ENCODE measurements around the gene RPL14.
"Not testable (repeated sequence)": the region's sequence is repeated elsewhere in the genome, so short reads cannot be mapped to it uniquely, and the experiment has no call there.

Gene RPL14

GRCh38 chr3:40461161-40461560 lies 4.0 kb downstream of the RPL14 start:
- no peaks in the 10 kb centered on the region for H3K9me2 ChIP-seq (replicated peaks; ENCODE audit: insufficient read depth, low read length)
- H3K9ac ChIP-seq (ENCODE audit: low read length), result no peak overlapping the region
- peaks cover 37% of the 10 kb centered on the region for H3K79me2 ChIP-seq (ENCODE audit: insufficient read depth, low read length)
- H4K20me1 ChIP-seq (ENCODE audit: low read depth, low read length), result peaks cover 31% of the 10 kb centered on the region
- no peak overlapping the region for H3K4me2 ChIP-seq (ENCODE audit: low read depth, low read length, poor library complexity, severe bottlenecking)
- H3K4me3 ChIP-seq (ENCODE audit: insufficient read depth, low read length, poor library complexity, severe bottlenecking), result no peak overlapping the region
- H3K36me3 ChIP-seq (ENCODE audit: low read length), result peaks cover 49% of the 10 kb centered on the region
- no peak overlapping the region for H2AFZ ChIP-seq (ENCODE audit: low read depth, low read length, severe bottlenecking)
- no peak overlapping the region for H3K27ac ChIP-seq (ENCODE audit: low read depth, low read length)
- H3K9me3 ChIP-seq (ENCODE audit: insufficient read depth, low read length), result no peaks in the 10 kb centered on the region
- TF ChIP-seq EZH2phosphoT487 (conservative IDR thresholded peaks at IDR 0.05; ENCODE audit: low read length), result no peak
- TF ChIP-seq CTCF (IDR thresholded peaks at IDR 0.05; ENCODE audit: insufficient read depth, low read length, poor library complexity, severe bottlenecking), result no peak
- no peaks in the 10 kb centered on the region for H3K27me3 ChIP-seq (ENCODE audit: low read length)
- peaks cover 34% of the 10 kb centered on the region for H3F3A ChIP-seq (ENCODE audit: insufficient read depth)

- not testable (repeated sequence) for H3K4me2 ChIP-seq (ENCODE audit: low read depth, low read length, poor library complexity, severe bottlenecking); H3K4me3 ChIP-seq (ENCODE audit: insufficient read depth, low read length, poor library complexity, severe bottlenecking); H3K9me2 ChIP-seq (replicated peaks; ENCODE audit: insufficient read depth, low read length); H3K9me3 ChIP-seq (ENCODE audit: insufficient read depth, low read length); H3K9ac ChIP-seq (ENCODE audit: low read length); H2AFZ ChIP-seq (ENCODE audit: low read depth, low read length, severe bottlenecking); H3K27ac ChIP-seq (ENCODE audit: low read depth, low read length); H3K27me3 ChIP-seq (ENCODE audit: low read length)
- Histone ChIP-seq H3F3A (ENCODE audit: insufficient read depth) (peaks cover 49% of the 10 kb centered on the region), H3K79me2 (ENCODE audit: insufficient read depth, low read length) (peaks cover 29% of the 10 kb centered on the region), H4K20me1 (ENCODE audit: low read depth, low read length) (peaks cover 31% of the 10 kb centered on the region), H3K36me3 (ENCODE audit: low read length) (peaks cover 59% of the 10 kb centered on the region)
Observed at GRCh38 chr3:40462838-40463237, 5.7 kb downstream of the RPL14 start.

GRCh38 chr3:40463579-40463978 lies 6.4 kb downstream of the RPL14 start:
- Histone ChIP-seq H3K9ac (ENCODE audit: low read length) (no peak overlapping the region), H4K20me1 (ENCODE audit: low read depth, low read length) (peaks cover 23% of the 10 kb centered on the region), H3K9me2 (replicated peaks; ENCODE audit: insufficient read depth, low read length) (no peaks in the 10 kb centered on the region), H3K79me2 (ENCODE audit: insufficient read depth, low read length) (peaks cover 22% of the 10 kb centered on the region), H3K36me3 (ENCODE audit: low read length) (peaks cover 55% of the 10 kb centered on the region), H3K27ac (ENCODE audit: low read depth, low read length) (no peak overlapping the region), H3K4me2 (ENCODE audit: low read depth, low read length, poor library complexity, severe bottlenecking) (no peak overlapping the region), H3F3A (ENCODE audit: insufficient read depth) (peaks cover 49% of the 10 kb centered on the region), H2AFZ (ENCODE audit: low read depth, low read length, severe bottlenecking) (no peak overlapping the region), H3K9me3 (ENCODE audit: insufficient read depth, low read length) (no peaks in the 10 kb centered on the region), H3K27me3 (ENCODE audit: low read length) (no peaks in the 10 kb centered on the region), H3K4me3 (ENCODE audit: insufficient read depth, low read length, poor library complexity, severe bottlenecking) (no peak overlapping the region)
- TF ChIP-seq EZH2phosphoT487 (conservative IDR thresholded peaks at IDR 0.05; ENCODE audit: low read length) (no peak), CTCF (IDR thresholded peaks at IDR 0.05; ENCODE audit: insufficient read depth, low read length, poor library complexity, severe bottlenecking) (no peak)

GRCh38 chr3:40464339-40465110 lies 7.4 kb downstream of the RPL14 start:
- H3K9me2 ChIP-seq (replicated peaks; ENCODE audit: insufficient read depth, low read length), result no peaks in the 10 kb centered on the region
- no peak overlapping the region for H3K4me2 ChIP-seq (ENCODE audit: low read depth, low read length, poor library complexity, severe bottlenecking)
- H3K36me3 ChIP-seq (ENCODE audit: low read length), result peaks cover 47% of the 10 kb centered on the region
- no peak for TF ChIP-seq CTCF (IDR thresholded peaks at IDR 0.05; ENCODE audit: insufficient read depth, low read length, poor library complexity, severe bottlenecking)
- no peak for TF ChIP-seq EZH2phosphoT487 (conservative IDR thresholded peaks at IDR 0.05; ENCODE audit: low read length)
- peaks cover 49% of the 10 kb centered on the region for H3F3A ChIP-seq (ENCODE audit: insufficient read depth)
- H3K4me3 ChIP-seq (ENCODE audit: insufficient read depth, low read length, poor library complexity, severe bottlenecking), result no peak overlapping the region
- no peak overlapping the region for H3K9ac ChIP-seq (ENCODE audit: low read length)
- H3K9me3 ChIP-seq (ENCODE audit: insufficient read depth, low read length), result no peaks in the 10 kb centered on the region
- no peak overlapping the region for H2AFZ ChIP-seq (ENCODE audit: low read depth, low read length, severe bottlenecking)
- peaks cover 13% of the 10 kb centered on the region for H3K79me2 ChIP-seq (ENCODE audit: insufficient read depth, low read length)
- no peaks in the 10 kb centered on the region for H3K27me3 ChIP-seq (ENCODE audit: low read length)
- H4K20me1 ChIP-seq (ENCODE audit: low read depth, low read length), result peaks cover 16% of the 10 kb centered on the region; the same call in 1 of the 2 replicates
- no peak overlapping the region for H3K27ac ChIP-seq (ENCODE audit: low read depth, low read length)
